Testis (tissue), 3 donors: ENCODE results near the gene GRIA2. TPM values are rescaled to one million over a fixed set of nuclear protein-coding genes. Genes with fewer than 3 reads are reported as not detected.

Experiments
- DNase-seq: peaks from one replicate; pipeline ENCODE4 v3.0.0-alpha.2; 2019
- H3K27ac ChIP-seq, 2 donors: fragments of 200-600 bp; sonication (generic); one replicate each; pipeline ENCODE4 v1.5.1; 2019
- H3K27me3 ChIP-seq: fragments of 200-600 bp; sonication (generic); one replicate; pipeline ENCODE4 v1.5.1; 2019
- H3K36me3 ChIP-seq: fragments of 200-600 bp; sonication (generic); one replicate; pipeline ENCODE4 v1.5.1; 2017; ENCODE audit warnings: low read depth; ENCODE audit errors: missing control alignments
- H3K4me1 ChIP-seq: fragments of 200-600 bp; sonication (generic); one replicate; pipeline ENCODE4 v1.5.1; 2019
- H3K4me3 ChIP-seq, 2 donors: fragments of 200-600 bp; sonication (generic); one replicate each; pipeline ENCODE4 v1.5.1; 2017 to 2019
- H3K9me3 ChIP-seq: fragments of 200-600 bp; sonication (generic); one replicate; pipeline ENCODE4 v1.5.1; 2017
- CTCF ChIP-seq, 3 experiments: fragments of 450-650 bp in 2 of 3; fragments of 200-600 bp in 1 of 3; sonication (generic) in 1 of 3; IDR thresholded peaks; one replicate each; pipeline ENCODE4 v1.5.1; 2016 to 2019; ENCODE audit warnings: antibody characterized with exemption in 3 of 3, mild to moderate bottlenecking in 2 of 3, moderate library complexity in 1 of 3
- POLR2A ChIP-seq: fragments of 450-650 bp; IDR thresholded peaks from one replicate; pipeline ENCODE4 v1.6.1; 2017; ENCODE audit warnings: antibody characterized with exemption, mild to moderate bottlenecking, moderate library complexity
- WGBS, 2 donors: methylation state at CpG; one replicate each; pipeline ENCODE4 v1.1.5; 2018; 5-methylcytosine and 5-hydroxymethylcytosine counted together
- intact Hi-C: fragments of 100-400 bp; cut with DNase I; formaldehyde crosslinking; loops from one replicate; pipeline ENCODE4 v1.15.1; 2023; ENCODE audit warnings: low total_unique reads
- polyA plus RNA-seq: library from polyadenylated mRNA; stranded (reverse); fragments of 350-450 nt; fragmentation: Illumina TruSeq; extraction: RNeasy Lipid Tissue Mini Kit (QIAGEN cat#74804); gene quantifications from one replicate; pipeline ENCODE4 v1.2.3, GENCODE V29; 2014; ENCODE audit warnings: low read depth, low replicate concordance; ENCODE audit not compliant: insufficient read depth
- small RNA-seq, 2 donors: library from RNA; depleted of rRNA; stranded (forward); fragments of <200 nt; gene quantifications; one replicate each; pipeline ENCODE3, GENCODE V24; 2016
- total RNA-seq, 2 donors: library from RNA; depleted of rRNA; stranded (reverse); fragments of >200 nt; gene quantifications; one replicate each; pipeline ENCODE4 v1.2.3, GENCODE V29; 2016

The GRIA2 gene
- total and polyA plus RNA-seq, 3 donors from 2014 or later: 1.6 to 4.1 (median 2.1) TPM

- intact Hi-C loops: no loop called here
- H3K4me1 ChIP-seq: no peaks in the 10 kb centered on the region
These were observed 169.2 kb downstream of the GRIA2 start for GRCh38 chr4:157389741-157390140.

GRCh38 chr4:157405070-157405469, 184.5 kb downstream of the GRIA2 start:
- TF ChIP-seq CTCF (IDR thresholded peaks at IDR 0.05): no peak
- TF ChIP-seq POLR2A: no peak
- no peak for DNase-seq
- H3K4me1 ChIP-seq: no peaks in the 10 kb centered on the region
- no peaks in the 10 kb centered on the region for H3K36me3 ChIP-seq
- no peak overlapping the region for H3K4me3 ChIP-seq
- H3K27me3 ChIP-seq: no peaks in the 10 kb centered on the region
- intact Hi-C loops: no loop called here
- no peak overlapping the region for H3K27ac ChIP-seq
- H3K9me3 ChIP-seq: no peaks in the 10 kb centered on the region

More at GRCh38 chr4:157389741-157390140, 169.2 kb downstream of the GRIA2 start:
- Histone ChIP-seq H3K4me3 (no peak overlapping the region), H3K36me3 (no peaks in the 10 kb centered on the region), H3K27ac (no peak overlapping the region), H3K9me3 (no peaks in the 10 kb centered on the region), H3K27me3 (no peaks in the 10 kb centered on the region)
- no peak for DNase-seq
- 46 to 53% methylated on average over 3 of the region's 3 CpGs for whole genome bisulfite sequencing, 2 donors
- no peak for TF ChIP-seq POLR2A
- no peak for TF ChIP-seq CTCF (IDR thresholded peaks at IDR 0.05)

Small RNA genes lying within 50 kb of the gene (small RNA-seq; reads per million reads assigned to genes)
- gene RNU6-582P: 0 reads per million in 2 donors

Other genes with a start within 250 kb of the GRIA2 start
- 1 to 10 TPM; 7.8 to 9.4 TPM for gene PDGFC, start 248.9 kb upstream of the GRIA2 start, total RNA-seq
- gene PDGFC, start 248.9 kb upstream of the GRIA2 start, polyA plus RNA-seq: 13.8 TPM
- 1 to 10 TPM; 2.4 to 4.4 TPM for gene GLRB, start 144.6 kb upstream of the GRIA2 start, total RNA-seq
- gene GLRB, start 144.6 kb upstream of the GRIA2 start, polyA plus RNA-seq: 2.6 TPM